Stimulated activated naive B cell treated with anti-CD40 and anti-IgM and Interleukin-4, amounts not matched to agents 10 μg/mL and 1 μg/mL and 100 μg/mL, for 72 hours (primary cell): ENCODE data around the gene BBOF1.
"Not testable (repeated sequence)": the region's sequence is repeated elsewhere in the genome, so short reads cannot be mapped to it uniquely, and the experiment has no call there.

Experiments
- ATAC-seq, 2 donors: fragments of 150-1000 bp; cut with Tn5 transposase; replicated peaks; 2 replicates each; pipeline ENCODE4 v1.10.0; 2021; ENCODE audit warnings: moderate library complexity in 1 of 2
- DNase-seq: peaks from one replicate; pipeline ENCODE4 v3.0.0; 2021
- H3K27ac Mint-ChIP-seq: one replicate; pipeline ENCODE4 v1.8.0; 2022; ENCODE audit warnings: mild to moderate bottlenecking, mixed read lengths
- H3K27me3 Mint-ChIP-seq, 2 donors: one replicate each; pipeline ENCODE4 v1.8.0; 2022; ENCODE audit warnings: mixed read lengths in 2 of 2
- H3K36me3 Mint-ChIP-seq, 2 donors: one replicate each; pipeline ENCODE4 v1.8.0; 2022; ENCODE audit warnings: mixed read lengths in 2 of 2, mild to moderate bottlenecking in 1 of 2
- H3K4me1 Mint-ChIP-seq, 2 donors: one replicate each; pipeline ENCODE4 v1.8.0; 2022; ENCODE audit warnings: mixed read lengths in 2 of 2, mild to moderate bottlenecking in 1 of 2
- H3K4me3 Mint-ChIP-seq, 2 donors: one replicate each; pipeline ENCODE4 v1.8.0; 2022; ENCODE audit warnings: mild to moderate bottlenecking in 2 of 2, mixed read lengths in 2 of 2, moderate library complexity in 1 of 2
- H3K9me3 Mint-ChIP-seq, 2 donors: one replicate each; pipeline ENCODE4 v1.8.0; 2022; ENCODE audit warnings: mixed read lengths in 2 of 2, mild to moderate bottlenecking in 1 of 2

BBOF1 gene

DNA sequence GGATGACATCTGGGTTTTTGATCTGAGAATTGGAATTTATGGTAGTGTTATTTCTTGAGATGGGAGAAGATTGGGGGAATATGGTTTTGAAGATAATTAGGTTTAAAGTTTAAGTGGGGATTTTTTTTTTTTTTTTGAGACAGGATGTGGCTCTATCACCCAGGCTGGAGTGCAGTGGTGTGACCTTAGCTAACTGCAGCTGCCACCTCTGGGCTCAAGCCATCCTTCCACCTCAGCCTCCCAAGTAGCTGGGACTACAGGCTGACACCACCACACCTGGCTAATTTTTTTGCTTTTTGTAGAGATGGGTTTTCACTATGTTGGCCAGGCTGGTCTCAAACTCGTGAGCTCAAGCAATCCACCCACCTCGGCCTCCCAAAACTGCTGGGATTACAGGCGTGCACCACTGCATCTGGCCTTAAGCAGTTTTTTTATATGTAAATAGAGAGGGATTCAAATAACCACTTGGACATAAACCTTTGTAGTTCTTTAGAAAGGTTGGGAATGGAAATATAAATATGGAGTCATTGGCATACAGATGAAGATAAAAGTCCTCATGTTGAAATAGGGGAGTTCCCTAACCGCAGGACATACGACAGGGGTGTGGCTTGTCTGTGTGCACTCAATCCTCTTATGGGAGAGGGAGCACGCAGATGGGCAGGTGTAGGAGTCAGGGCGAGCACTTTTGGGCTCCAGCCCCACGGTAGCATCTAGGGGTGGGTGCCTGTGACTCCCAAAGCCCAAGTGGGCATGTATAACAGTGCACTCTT lies 70.3 kb downstream of the BBOF1 start:
- no peak for DNase-seq
- H3K9me3 Mint-ChIP-seq, result peaks cover 1 to 4% of the 10 kb centered on the region in 2 donors
- H3K4me1 Mint-ChIP-seq, result peaks cover 13 to 32% of the 10 kb centered on the region in 2 donors
- no peak overlapping the region for H3K27ac Mint-ChIP-seq
- ATAC-seq, result no peak
- peaks cover 13 to 15% of the 10 kb centered on the region in 2 donors for H3K36me3 Mint-ChIP-seq
- no peaks in the 10 kb centered on the region for H3K27me3 Mint-ChIP-seq
- H3K4me3 Mint-ChIP-seq, result no peak overlapping the region

DNA sequence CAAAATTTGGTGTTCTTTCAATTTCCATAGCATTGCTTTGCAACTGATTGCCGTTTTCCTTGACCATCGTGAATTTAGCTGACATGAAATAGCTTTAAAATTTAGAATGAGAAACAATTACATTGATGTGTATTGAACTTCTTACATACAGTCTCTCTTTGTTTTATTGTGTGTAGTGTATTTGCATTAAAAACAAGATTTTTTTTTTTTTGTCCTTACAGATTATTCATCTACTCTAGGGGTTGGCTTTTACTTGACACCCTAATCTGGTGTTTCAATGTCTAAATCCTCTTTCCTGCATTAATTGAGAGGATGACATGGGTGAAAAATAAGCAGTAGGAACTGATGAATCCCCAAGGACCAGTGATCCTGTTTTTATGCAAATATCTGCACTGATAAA lies 86.2 kb downstream of the BBOF1 start:
- Mint-ChIP-seq H3K9me3 (no peaks in the 10 kb centered on the region), H3K4me3 (no peak overlapping the region), H3K4me1 (no peaks in the 10 kb centered on the region), H3K27ac (no peak overlapping the region), H3K27me3 (no peaks in the 10 kb centered on the region), H3K36me3 (peaks cover 15 to 30% of the 10 kb centered on the region in 2 donors)
- DNase-seq (no peak), ATAC-seq (no peak)

DNA sequence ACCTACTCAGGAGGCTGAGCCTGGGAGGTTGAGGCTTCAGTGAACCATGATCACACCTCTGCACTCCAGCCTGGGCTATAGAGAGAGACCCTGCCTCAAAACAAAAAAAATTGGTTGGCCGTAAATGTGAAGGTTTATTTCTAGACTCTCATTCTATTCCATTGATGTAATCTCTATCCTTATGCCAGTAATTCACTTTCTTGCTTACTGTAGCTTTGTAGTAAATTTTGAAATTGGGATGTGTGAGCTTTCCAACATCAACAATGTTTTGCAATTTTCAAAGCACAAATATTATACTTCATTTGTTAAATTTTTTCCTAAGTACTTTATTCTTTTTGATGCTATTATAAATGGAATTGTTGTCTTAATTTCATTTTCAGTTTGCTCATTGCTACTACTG lies 90.2 kb downstream of the BBOF1 start:
- no peak for ATAC-seq
- H3K27ac Mint-ChIP-seq, result no peak overlapping the region
- no peaks in the 10 kb centered on the region for H3K4me1 Mint-ChIP-seq
- peaks cover 14 to 31% of the 10 kb centered on the region in 2 donors for H3K36me3 Mint-ChIP-seq
- no peaks in the 10 kb centered on the region for H3K27me3 Mint-ChIP-seq
- H3K4me3 Mint-ChIP-seq, result no peak overlapping the region
- H3K9me3 Mint-ChIP-seq, result no peaks in the 10 kb centered on the region
- no peak for DNase-seq

DNA sequence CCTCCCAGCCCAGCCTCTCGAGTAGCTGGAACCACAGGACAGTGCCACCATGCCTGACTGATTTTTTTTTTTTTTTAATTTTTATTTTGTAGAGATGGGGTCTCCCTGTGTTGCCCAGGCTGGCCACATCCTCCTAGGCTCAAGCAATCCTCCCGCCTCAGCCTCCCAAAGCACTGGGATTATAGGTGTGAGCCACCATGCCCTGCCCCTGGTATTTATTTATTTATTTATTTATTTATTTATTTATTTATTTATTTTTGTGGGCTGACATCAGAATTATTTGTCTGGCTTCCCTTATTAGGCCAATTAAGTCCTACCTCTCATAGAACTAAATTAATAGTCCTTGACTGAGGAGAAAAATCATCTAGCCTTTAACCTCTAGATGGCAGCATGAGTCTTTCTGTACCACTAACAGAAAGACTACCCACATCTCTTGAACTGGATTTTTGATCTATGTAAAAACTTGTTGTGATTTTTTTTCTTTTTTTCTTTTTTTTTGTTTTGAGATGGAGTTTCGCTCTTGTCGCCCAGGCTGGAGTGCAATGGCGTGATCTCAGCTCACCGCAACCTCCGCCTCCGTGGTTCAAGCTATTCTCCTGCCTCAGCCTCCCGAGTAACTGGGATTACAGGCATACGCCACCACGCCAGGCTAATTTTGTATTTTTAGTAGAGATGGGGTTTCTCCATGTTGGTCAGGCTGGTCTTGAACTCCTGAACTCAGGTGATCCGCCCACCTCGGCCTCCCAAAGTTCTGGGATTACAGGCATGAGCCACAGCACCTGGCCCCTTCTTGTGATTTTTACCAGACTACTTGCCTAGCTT lies 92.5 kb downstream of the BBOF1 start:
- H3K9me3 Mint-ChIP-seq, H3K27ac Mint-ChIP-seq, H3K4me3 Mint-ChIP-seq, H3K4me1 Mint-ChIP-seq, DNase-seq, H3K27me3 Mint-ChIP-seq: not testable (repeated sequence)
- peaks cover 14 to 27% of the 10 kb centered on the region in 2 donors for H3K36me3 Mint-ChIP-seq
- ATAC-seq, result peak; percentile 80 to 84
